Measurements from ENCODE around the gene FMO2.
"Not testable (repeated sequence)": the region's sequence is repeated elsewhere in the genome, so short reads cannot be mapped to it uniquely, and the experiment has no call there.

FMO2 gene

GRCh38 chr1:171221665-171222591 lies 36.8 kb downstream of the FMO2 start:
- no peak for DNase-seq

- DNase-seq = no peak
These were observed 37.8 kb downstream of the FMO2 start for GRCh38 chr1:171222936-171223335.

GRCh38 chr1:171224257-171224656 lies 39.2 kb downstream of the FMO2 start:
- DNase-seq = not testable (repeated sequence)

GRCh38 chr1:171226747-171227370 lies 41.8 kb downstream of the FMO2 start:
- DNase-seq = peak; percentile 25

- no peak for DNase-seq
These were observed 46.2 kb downstream of the FMO2 start for GRCh38 chr1:171231326-171231725.

- DNase-seq = no peak
These were observed 48.1 kb downstream of the FMO2 start for GRCh38 chr1:171233183-171233582.

GRCh38 chr1:171236231-171236630 lies 51.1 kb downstream of the FMO2 start:
- not testable (repeated sequence) for DNase-seq

- DNase-seq = no peak
These were observed 58.8 kb downstream of the FMO2 start for GRCh38 chr1:171243878-171244277.

GRCh38 chr1:171245458-171246064 lies 60.5 kb downstream of the FMO2 start:
- no peak for DNase-seq

GRCh38 chr1:171247501-171247900 lies 62.4 kb downstream of the FMO2 start:
- DNase-seq = no peak

- no peak for DNase-seq
These were observed 63.2 kb downstream of the FMO2 start, which contains the start of gene FMO1 for GRCh38 chr1:171248302-171248701. TSS of gene FMO1 (plus strand) at chr1:171248494. CDS start at chr1:171258088, 9,594 bp downstream.

- no peak for DNase-seq
These were observed 63.7 kb downstream of the FMO2 start for GRCh38 chr1:171248841-171249240.

- DNase-seq = no peak
These were observed 65.2 kb downstream of the FMO2 start for GRCh38 chr1:171250263-171250662.

GRCh38 chr1:171251042-171251951 lies 66.2 kb downstream of the FMO2 start:
- peak; percentile 39 for DNase-seq

GRCh38 chr1:171251952-171252300 lies 66.8 kb downstream of the FMO2 start:
- DNase-seq = no peak

GRCh38 chr1:171252482-171252881 lies 67.4 kb downstream of the FMO2 start:
- DNase-seq = no peak

GRCh38 chr1:171254859-171255258 lies 69.8 kb downstream of the FMO2 start:
- DNase-seq = no peak

- DNase-seq = no peak
These were observed 72.0 kb downstream of the FMO2 start for GRCh38 chr1:171256940-171257606.

GRCh38 chr1:171257607-171258076 lies 72.5 kb downstream of the FMO2 start:
- no peak for DNase-seq

- no peak for DNase-seq
These were observed 73.3 kb downstream of the FMO2 start for GRCh38 chr1:171258429-171258828.

- no peak for DNase-seq
These were observed 73.8 kb downstream of the FMO2 start for GRCh38 chr1:171258943-171259342.

Data from NCI-H1694 (cell line).